Motor neuron (in vitro differentiated cells): ENCODE measurements around the gene ENOX1. TPM values are rescaled to one million over a fixed set of nuclear protein-coding genes. Genes with fewer than 3 reads are reported as not detected.
A peak's percentile ranks its signal among the peaks of the same experiment; 100 is the strongest.
"Not testable (repeated sequence)": the region's sequence is repeated elsewhere in the genome, so short reads cannot be mapped to it uniquely, and the experiment has no call there.

Source experiments
- ATAC-seq, 8 experiments: fragments of 200-7000 bp; cut with Tn5 transposase; replicated peaks in 6 of 8; 2 replicates each; pipeline ENCODE4 v1.8.0; 2021; ENCODE audit warnings: mild to moderate bottlenecking in 8 of 8, moderate library complexity in 8 of 8
- H3K27ac ChIP-seq, 2 donors: fragments of 250-450 bp; sonication (Bioruptor Pico); 2 replicates each; pipeline ENCODE4 v1.9.0; 2021; ENCODE audit warnings: antibody characterized with exemption in 2 of 2, mild to moderate bottlenecking in 2 of 2, moderate library complexity in 1 of 2
- H3K4me1 ChIP-seq, 2 donors: fragments of 250-450 bp; sonication (Bioruptor Pico); replicated peaks in 1 of 2; 2 replicates each; pipeline ENCODE4 v1.6.1; 2021; ENCODE audit warnings: antibody characterized with exemption in 2 of 2, mild to moderate bottlenecking in 2 of 2, moderate library complexity in 1 of 2
- H3K4me3 ChIP-seq, 5 donors: fragments of 250-450 bp; sonication (Bioruptor Pico); 2 replicates each; pipeline ENCODE4 v1.9.0; 2021; ENCODE audit warnings: antibody characterized with exemption in 5 of 5, mild to moderate bottlenecking in 5 of 5, moderate library complexity in 4 of 5
- WGBS, 10 experiments: fragments of 450-650 bp; shearing (Covaris generic); methylation state at CpG; one replicate each; pipeline ENCODE4 v1.0.0; 2022; 5-methylcytosine and 5-hydroxymethylcytosine counted together
- in situ Hi-C, 9 experiments: fragments of 400-800 bp; cut with MboI; loops; one replicate each; pipeline ENCODE4 v1.15.0; 2021; ENCODE audit warnings: low sequenced_read_pairs in 9 of 9, low pct_unique_long_range_greater_than_20kb in 2 of 9; ENCODE audit not compliant: unreplicated experiment in 9 of 9
- total RNA-seq, 8 experiments: library from RNA; unstranded; fragments of 300-600 nt; gene quantifications; 2 replicates each; pipeline versions ENCODE4 v1.2.3 to v1.2.4, GENCODE V29; 2022

ENOX1 gene
- total RNA-seq, 8 experiments from 2014 or later: 5.6 to 19.0 (median 11.8) TPM

DNA sequence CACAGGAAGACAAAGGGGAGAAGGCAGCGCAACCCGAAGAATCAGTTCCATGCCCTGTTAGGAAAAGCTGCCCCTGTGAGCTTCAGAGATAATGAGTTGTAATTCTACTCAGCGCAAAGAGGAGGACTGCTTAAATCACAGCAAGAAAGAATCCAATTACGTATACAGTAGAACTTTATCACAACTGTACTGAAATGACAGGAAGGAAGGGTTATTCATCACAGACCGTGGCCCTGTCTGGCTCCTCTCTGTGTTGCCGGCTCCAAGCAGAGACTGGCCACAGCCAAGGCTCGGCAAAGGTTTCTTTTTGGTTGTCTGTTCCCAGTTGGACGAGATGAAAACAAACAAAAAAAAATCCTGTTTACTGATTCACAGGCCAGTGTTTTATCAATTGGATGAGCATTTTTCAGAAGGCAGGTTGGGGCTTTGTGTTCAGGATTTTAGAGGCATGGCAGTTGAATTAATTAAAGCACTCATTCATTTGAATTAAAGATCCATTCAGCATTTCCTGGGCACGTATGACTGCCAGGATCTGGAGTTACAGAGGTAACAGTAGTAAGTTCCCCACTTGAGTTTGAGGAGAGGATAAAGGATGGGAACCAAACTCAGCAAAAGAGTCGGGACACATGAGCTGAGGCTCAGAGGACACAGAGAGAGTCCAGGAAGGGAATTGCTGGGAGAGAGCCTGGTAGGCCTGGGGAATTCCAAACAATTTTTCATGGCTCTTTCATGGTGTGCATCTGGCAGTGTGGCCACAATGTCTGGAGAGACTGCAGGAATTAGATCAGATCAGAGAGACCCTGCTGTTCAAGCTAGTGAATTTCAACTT lies 422.3 kb downstream of the ENOX1 start:
- Histone ChIP-seq H3K4me3 (peak overlapping the region in 1 of 5 donors; percentile 8), H3K27ac (peak overlapping the region; percentile 26 to 47), H3K4me1 (peaks cover 57 to 64% of the 10 kb centered on the region in 2 donors)
- 11 to 58% (median 30%) methylated on average over 2 to 7 of the region's 10 CpGs for WGBS, 10 experiments
- in situ Hi-C loops: no loop called here
- peak; percentile 36 to 86 (median 80) for ATAC-seq

DNA sequence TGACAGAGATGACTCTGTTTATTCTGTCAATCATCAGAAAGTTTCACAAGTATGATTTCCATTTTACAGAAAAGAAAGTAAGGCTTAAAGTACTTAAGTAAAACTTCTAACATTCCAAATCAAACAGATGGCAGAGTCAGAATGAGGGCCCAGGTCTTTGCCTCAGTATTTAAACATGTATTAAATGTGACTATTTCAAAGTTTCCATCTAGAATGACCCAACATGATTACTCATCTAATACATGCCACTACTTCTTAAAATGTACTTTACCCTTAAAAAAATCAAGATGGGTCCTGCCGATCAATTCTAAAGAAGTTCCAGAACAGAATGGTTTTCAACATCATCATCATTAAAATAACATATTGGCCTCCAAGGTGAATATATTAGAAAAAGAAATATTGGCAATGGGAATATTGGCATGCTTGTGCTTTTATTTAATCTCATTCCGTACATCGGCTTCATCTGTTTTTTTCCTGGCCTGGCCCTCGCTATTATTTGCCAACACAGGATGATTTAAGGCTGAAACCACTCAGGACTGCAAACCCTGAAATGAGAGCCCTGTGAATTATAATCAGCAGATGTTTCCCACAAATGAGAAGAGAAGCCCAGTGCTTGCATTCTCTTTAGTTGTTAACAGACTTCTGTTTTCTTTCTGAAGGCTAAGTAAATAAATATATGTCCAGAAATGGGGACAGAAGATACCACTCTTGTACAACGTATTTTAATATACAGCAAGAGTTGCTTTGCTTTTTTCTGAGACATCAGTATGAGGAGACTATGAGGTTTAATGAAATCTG lies 423.4 kb downstream of the ENOX1 start:
- WGBS, 10 experiments: 0 to 61% (median 43%) methylated on average over 2 to 5 of the region's 5 CpGs
- peaks cover 55 to 73% of the 10 kb centered on the region in 2 donors for H3K4me1 ChIP-seq
- H3K4me3 ChIP-seq: no peak overlapping the region
- peak overlapping the region; percentile 26 to 47 for H3K27ac ChIP-seq
- peak in 6 of 8 experiments; percentile 8 to 64 (median 50) for ATAC-seq
- in situ Hi-C loops: no loop called here

DNA sequence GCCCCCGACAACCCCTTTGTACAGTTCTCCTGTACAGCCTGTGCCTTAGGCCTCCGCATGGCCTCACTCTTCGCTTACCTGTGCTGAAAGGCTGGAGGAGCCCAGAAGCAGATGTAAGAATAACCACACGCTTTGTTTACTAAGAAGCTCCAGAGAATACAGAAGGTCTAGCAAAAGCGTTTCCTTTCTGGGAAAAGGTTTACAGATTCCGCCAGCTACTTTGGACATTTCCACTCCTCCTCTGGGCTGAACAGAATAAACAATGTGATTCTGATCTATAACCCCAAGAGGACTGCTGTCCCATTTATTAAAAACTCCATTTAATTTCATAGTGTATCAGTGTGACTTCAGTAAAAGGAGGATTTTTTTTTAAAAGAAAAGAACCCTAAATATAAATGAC lies 424.2 kb downstream of the ENOX1 start:
- ATAC-seq: no peak
- WGBS, 10 experiments: 83 to 100% (median 100%) methylated on average over 1 to 4 of the region's 6 CpGs; no CpG with 5 or more reads in 1 of the 10 experiments
- Histone ChIP-seq H3K4me1 (peaks cover 49 to 80% of the 10 kb centered on the region in 2 donors), H3K4me3 (no peak overlapping the region), H3K27ac (no peak overlapping the region)
- in situ Hi-C loops: no loop called here

DNA sequence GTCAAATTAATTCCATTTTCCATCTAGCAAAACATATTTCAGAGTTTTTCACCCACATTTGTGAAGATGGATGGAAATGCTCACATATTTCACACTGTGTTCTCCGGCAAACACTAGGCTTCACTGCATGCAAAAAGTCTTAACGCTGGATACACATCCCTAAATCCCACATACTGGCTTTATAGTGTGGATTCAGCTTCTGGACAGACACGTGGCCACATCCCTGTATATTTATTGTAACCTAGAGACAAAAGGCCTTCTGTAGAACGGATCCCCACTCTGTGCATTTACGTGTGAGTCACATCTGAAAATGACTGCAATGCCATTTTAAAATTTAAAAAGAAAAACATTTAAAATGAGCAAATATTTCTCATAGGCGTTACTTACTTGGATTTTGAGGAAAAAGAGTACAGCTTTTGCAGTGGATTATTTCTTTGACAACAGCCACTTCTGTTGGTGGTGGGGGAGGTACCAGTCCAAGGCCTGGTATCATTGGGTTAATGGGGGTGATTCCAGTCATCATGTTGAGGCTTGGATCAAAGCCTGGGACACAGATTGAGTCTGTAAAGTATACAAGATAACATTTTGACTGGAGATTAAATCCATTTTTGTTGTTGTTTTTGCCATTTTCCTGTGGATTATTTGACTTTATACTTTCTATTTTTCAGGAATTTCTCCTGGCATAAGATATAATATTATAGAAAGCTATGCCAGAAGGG lies 425.7 kb downstream of the ENOX1 start:
- Histone ChIP-seq H3K4me3 (no peak overlapping the region), H3K27ac (no peak overlapping the region), H3K4me1 (peaks cover 49 to 80% of the 10 kb centered on the region in 2 donors)
- ATAC-seq: peak; percentile 14 to 65 (median 48)
- 22 to 80% (median 38%) methylated on average over 1 to 6 of the region's 6 CpGs; no CpG with 5 or more reads in 1 of the 10 experiments for WGBS, 10 experiments
- in situ Hi-C loops: no loop called here

DNA sequence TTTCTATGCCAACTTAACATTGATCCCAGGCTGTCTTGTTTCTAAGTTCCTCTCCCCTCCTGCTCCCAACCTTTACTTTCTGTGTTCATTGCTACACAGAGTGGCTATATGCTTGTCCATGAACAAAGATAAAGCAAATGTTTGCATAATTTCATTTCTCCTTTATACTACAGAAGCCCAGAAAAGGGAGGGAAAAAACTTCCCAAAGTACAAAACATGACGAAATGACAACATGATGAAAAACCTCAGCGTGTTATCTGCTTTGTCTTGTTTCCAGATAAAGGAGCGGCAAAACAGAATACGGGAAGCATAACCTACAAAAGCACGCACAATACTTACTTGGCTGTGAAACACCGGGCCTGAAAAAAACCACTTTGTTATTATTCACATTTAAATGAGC lies 426.6 kb downstream of the ENOX1 start:
- H3K4me3 ChIP-seq: no peak overlapping the region
- no peak overlapping the region for H3K27ac ChIP-seq
- in situ Hi-C loops: no loop called here
- H3K4me1 ChIP-seq: peaks cover 43 to 73% of the 10 kb centered on the region in 2 donors
- 34 to 100% (median 54%) methylated on average over 4 to 6 of the region's 6 CpGs; no CpG with 5 or more reads in 1 of the 10 experiments for WGBS, 10 experiments
- ATAC-seq: no peak

DNA sequence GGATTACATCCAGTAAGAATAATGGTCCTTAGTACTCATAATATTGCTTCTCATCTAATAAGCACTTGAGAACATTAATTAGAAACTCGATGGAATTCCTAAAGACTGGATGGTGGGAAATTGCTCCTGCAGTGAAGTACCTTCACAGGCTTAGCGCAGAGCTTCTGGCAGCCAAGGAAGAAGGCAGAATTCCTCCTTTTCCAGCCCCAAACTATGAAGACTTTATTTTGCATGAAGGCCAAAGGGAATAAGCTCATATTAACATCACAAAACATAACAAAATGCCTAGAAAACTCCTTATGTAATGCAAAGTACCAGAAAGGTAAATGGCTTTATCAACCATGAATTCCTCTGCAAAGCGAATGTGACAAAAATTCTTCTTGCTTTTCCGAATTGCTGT lies 427.2 kb downstream of the ENOX1 start:
- WGBS, 10 experiments: 0 to 100% (median 85%) methylated on average over 1 to 4 of the region's 4 CpGs; no CpG with 5 or more reads in 1 of the 10 experiments
- in situ Hi-C loops: no loop called here
- Histone ChIP-seq H3K4me1 (peaks cover 37 to 67% of the 10 kb centered on the region in 2 donors), H3K27ac (no peak overlapping the region), H3K4me3 (no peak overlapping the region)
- ATAC-seq: no peak

DNA sequence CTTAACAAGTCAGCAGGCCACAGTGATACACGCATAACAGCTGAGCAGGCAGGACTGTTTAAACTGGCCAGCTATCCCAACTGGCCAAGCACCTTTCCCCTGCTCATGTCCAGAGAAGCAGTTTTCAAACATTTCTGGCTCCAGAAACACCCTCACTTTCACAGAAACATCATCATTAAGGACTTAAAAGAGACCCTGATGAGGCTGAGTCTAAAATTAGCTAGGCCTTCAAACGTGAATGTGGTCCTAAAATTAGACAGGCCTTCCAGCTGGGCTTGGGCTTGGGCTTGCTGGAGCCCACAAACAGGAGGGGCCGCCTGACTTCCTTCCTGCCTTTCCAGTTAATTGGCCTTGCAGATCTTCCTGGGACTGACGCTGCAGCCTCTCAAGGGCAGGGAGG lies 429.2 kb downstream of the ENOX1 start:
- no peak overlapping the region for H3K4me3 ChIP-seq
- peaks cover 22 to 54% of the 10 kb centered on the region in 2 donors for H3K4me1 ChIP-seq
- WGBS, 10 experiments: 50 to 100% (median 82%) methylated on average over 1 to 4 of the region's 4 CpGs; no CpG with 5 or more reads in 2 of the 10 experiments
- in situ Hi-C loops: no loop called here
- H3K27ac ChIP-seq: no peak overlapping the region
- ATAC-seq: peak in 1 of 8 experiments; percentile 25

DNA sequence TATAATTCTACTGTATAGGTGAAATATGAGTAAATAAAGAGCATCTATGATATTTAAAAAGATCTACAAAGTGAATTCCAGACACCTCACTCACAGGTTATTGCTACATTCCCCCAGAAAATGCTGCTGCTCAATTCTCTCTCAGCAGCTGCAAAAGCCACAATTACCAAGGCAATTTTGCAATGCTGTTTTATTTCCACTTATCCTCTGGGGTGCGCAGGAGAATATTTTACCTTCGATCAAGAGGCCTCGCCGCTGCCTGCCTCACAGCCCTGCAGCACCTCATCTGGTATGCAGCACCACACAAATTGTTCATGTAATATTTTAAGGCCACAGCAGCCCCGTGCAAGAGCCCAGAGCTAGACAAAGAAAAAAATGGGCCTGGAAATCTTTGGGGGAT lies 430.2 kb downstream of the ENOX1 start:
- no peak overlapping the region for H3K27ac ChIP-seq
- in situ Hi-C loops: no loop called here

DNA sequence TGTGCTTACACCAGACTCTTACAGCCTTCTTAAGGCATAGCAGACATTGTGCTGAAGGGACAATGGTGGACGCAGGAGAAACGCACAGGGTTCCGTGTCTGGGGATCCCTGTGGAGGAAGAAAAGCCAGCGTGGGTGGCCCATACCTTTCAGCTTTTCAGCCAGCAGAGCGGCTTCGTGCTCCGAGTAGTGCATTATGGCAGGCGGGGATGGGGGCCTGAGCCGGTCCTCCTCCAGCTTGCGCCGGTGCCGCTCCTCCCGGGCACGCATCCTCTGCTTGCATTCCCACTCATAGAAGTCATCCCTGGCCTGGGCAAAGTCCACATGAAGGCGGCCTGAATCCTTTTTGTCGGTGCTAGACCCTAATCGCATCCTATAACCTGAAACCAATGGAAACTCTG lies 431.0 kb downstream of the ENOX1 start:
- H3K27ac ChIP-seq: no peak overlapping the region
- H3K4me3 ChIP-seq: no peak overlapping the region
- no peak for ATAC-seq
- in situ Hi-C loops: no loop called here
- WGBS, 10 experiments: 72 to 98% (median 92%) methylated on average over 2 to 10 of the region's 17 CpGs; no CpG with 5 or more reads in 4 of the 10 experiments
- peaks cover 10 to 41% of the 10 kb centered on the region in 2 donors for H3K4me1 ChIP-seq

More for the DNA sequence above, 430.2 kb downstream of the ENOX1 start:
- peak in 1 of 8 experiments; percentile 83 for ATAC-seq
- H3K4me1 ChIP-seq: peaks cover 15 to 49% of the 10 kb centered on the region in 2 donors
- 0 to 100% (median 93%) methylated on average over 1 to 5 of the region's 5 CpGs; no CpG with 5 or more reads in 1 of the 10 experiments for WGBS, 10 experiments
- H3K4me3 ChIP-seq: no peak overlapping the region

DNA sequence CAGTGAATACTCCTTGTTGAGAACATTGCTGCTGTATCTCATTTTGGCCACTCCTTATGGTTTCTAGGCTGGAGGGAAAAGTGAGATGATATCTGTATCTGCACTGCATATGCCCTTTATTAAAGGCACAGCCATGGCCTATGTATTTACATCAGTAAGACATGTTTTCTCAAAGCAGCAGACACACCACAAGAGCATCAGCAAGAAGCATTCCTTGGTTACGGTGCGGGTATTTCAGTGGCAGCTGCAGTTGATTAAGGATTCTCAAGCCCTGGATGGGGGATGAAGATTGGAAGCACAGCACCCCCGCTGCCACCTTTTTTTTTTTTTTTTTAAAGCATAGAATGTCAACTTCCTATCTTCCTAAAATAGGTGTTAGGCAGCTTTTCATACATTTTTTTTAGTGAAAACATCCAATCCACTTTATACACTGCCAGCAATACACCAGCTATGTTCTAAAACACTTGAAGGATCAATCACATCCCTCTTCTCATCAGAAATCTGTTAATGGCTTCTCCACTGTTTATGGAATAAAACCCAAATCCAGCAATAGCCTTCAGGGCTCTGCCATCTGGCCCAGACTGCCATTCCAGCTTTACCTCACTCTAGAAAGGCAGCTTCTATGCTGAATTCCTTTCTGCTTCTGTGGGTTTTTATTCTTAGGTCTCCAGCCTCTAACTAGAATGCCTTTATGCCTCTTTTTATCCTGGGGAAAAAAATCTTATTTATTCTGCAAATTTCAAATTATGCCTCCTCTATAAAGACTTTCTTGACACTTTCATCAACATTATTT lies 432.4 kb downstream of the ENOX1 start:
- ATAC-seq: no peak
- no peak overlapping the region for H3K27ac ChIP-seq
- WGBS, 10 experiments: 82 to 100% (median 92%) methylated on average over 1 to 3 of the region's 3 CpGs; no CpG with 5 or more reads in 1 of the 10 experiments
- in situ Hi-C loops: no loop called here
- no peak overlapping the region for H3K4me3 ChIP-seq
- peaks cover 0 to 28% of the 10 kb centered on the region in 2 donors for H3K4me1 ChIP-seq

DNA sequence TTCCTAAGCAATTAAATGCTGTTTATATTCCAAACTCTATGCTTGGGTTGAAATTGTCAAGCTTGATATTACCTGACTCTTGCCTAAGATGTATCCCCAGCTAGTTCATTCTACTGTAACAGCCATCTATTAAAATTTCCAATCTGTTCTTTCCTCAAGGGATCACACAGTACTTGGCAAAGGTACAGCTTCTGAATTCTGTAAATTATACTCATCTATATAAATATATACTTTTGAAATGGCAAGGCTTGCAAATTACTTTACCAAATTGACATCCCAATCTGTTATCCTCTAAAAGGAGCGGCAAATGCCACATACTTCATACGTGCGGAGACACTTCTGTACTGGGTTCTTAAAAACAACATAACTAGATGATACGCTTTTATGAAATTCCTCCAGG lies 433.1 kb downstream of the ENOX1 start:
- 90 to 96% (median 94%) methylated on average over 3 to 4 of the region's 4 CpGs; no CpG with 5 or more reads in 4 of the 10 experiments for WGBS, 10 experiments
- Histone ChIP-seq H3K4me3 (no peak overlapping the region), H3K27ac (no peak overlapping the region), H3K4me1 (peaks cover 2 to 29% of the 10 kb centered on the region in 2 donors)
- no peak for ATAC-seq
- in situ Hi-C loops: no loop called here

DNA sequence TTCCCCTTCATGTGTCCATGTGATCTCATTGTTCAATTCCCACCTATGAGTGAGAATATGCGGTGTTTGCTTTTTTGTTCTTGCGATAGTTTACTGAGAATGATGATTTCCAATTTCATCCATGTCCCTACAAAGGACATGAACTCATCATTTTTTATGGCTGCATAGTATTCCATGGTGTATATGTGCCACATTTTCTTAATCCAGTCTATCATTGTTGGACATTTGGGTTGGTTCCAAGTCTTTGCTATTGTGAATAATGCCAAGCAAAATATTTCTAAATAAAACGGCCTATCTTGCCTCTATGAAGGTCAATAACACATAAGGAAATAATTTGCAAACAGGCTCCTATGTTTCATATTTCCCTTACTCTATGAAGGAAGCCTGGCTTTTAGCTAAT lies 435.2 kb downstream of the ENOX1 start:
- peaks cover 11 to 40% of the 10 kb centered on the region in 2 donors for H3K4me1 ChIP-seq
- H3K27ac ChIP-seq, ATAC-seq, H3K4me3 ChIP-seq, in situ Hi-C loops: not testable (repeated sequence)
- 100% methylated on average over 1 of the region's 3 CpGs; no CpG with 5 or more reads in 8 of the 10 experiments for WGBS, 10 experiments
